A673 (cell line): ENCODE results near the gene PLEKHA3. TPM values are rescaled to one million over a fixed set of nuclear protein-coding genes. Genes with fewer than 3 reads are reported as not detected.

Experiments
- BruUV-seq: library from RNA; stranded (reverse); fragments of 400-500 nt; replicated peaks from 2 replicates; lab custom pipeline; 2021; lab: Mats Ljungman, UMichigan
- CTCF ChIA-PET: fragments of 300-600 bp; sonication (Branson Sonifier 250); formaldehyde crosslinking; loops from one replicate; lab custom pipeline; 2022; ENCODE audit warnings: antibody characterized with exemption; lab: Charles Lee
- POLR2A ChIA-PET: fragments of 300-600 bp; sonication (Branson Sonifier 250); formaldehyde crosslinking; loops from one replicate; lab custom pipeline; 2022; ENCODE audit warnings: antibody characterized with exemption; ENCODE audit not compliant: low non-redundant PET; lab: Charles Lee
- DNase-seq: peaks from one replicate; pipeline ENCODE4 v3.0.0-alpha.2; 2015; ENCODE audit warnings: low spot score
- H3K27ac ChIP-seq: fragments of 200-600 bp; sonication (generic); 2 replicates; pipeline ENCODE4 v1.5.1; 2016; ENCODE audit warnings: mixed run types, low read depth, mild to moderate bottlenecking, mixed read lengths, antibody characterized with exemption, low read length; ENCODE audit not compliant: poor library complexity, severe bottlenecking
- H3K27me3 ChIP-seq: fragments of 200-600 bp; sonication (generic); replicated peaks from 2 replicates; pipeline ENCODE4 v1.6.1; 2017; ENCODE audit warnings: mixed run types, low read depth, mild to moderate bottlenecking, mixed read lengths, antibody characterized with exemption, low read length; ENCODE audit not compliant: insufficient read depth, poor library complexity
- H3K36me3 ChIP-seq: fragments of 200-600 bp; sonication (generic); 2 replicates; pipeline ENCODE4 v1.6.1; 2016; ENCODE audit warnings: mixed run types, mild to moderate bottlenecking, mixed read lengths, antibody characterized with exemption, low read length; ENCODE audit not compliant: insufficient read depth, poor library complexity, severe bottlenecking
- H3K4me1 ChIP-seq: fragments of 200-600 bp; sonication (generic); 2 replicates; pipeline ENCODE4 v1.6.1; 2017; ENCODE audit warnings: mixed run types, mild to moderate bottlenecking, mixed read lengths, antibody characterized with exemption, low read length; ENCODE audit not compliant: insufficient read depth, poor library complexity, severe bottlenecking
- H3K4me3 ChIP-seq: fragments of 200-600 bp; sonication (generic); 2 replicates; pipeline ENCODE4 v1.5.1; 2016; ENCODE audit warnings: low read depth, mixed run types, mild to moderate bottlenecking, mixed read lengths, low read length; ENCODE audit not compliant: poor library complexity, severe bottlenecking
- H3K9me3 ChIP-seq: fragments of 200-600 bp; sonication (generic); 2 replicates; pipeline ENCODE4 v1.6.1; 2016; ENCODE audit warnings: mixed run types, low read depth, mild to moderate bottlenecking, mixed read lengths, antibody characterized with exemption, low read length; ENCODE audit not compliant: poor library complexity, severe bottlenecking
- EZH2 ChIP-seq: fragments of 200-600 bp; sonication (generic); IDR thresholded peaks from 2 replicates; pipeline ENCODE4 v1.6.1; 2017; ENCODE audit warnings: borderline replicate concordance, low read depth, mild to moderate bottlenecking, mixed read lengths, antibody characterized with exemption, low read length; ENCODE audit not compliant: poor library complexity, severe bottlenecking
- intact Hi-C: fragments of 100-400 bp; cut with micrococcal nuclease; formaldehyde crosslinking; loops from one replicate; pipeline ENCODE4 v1.10.0; 2022; ENCODE audit not compliant: unreplicated experiment
- total RNA-seq: library from RNA; stranded (reverse); gene quantifications from 2 replicates; pipeline ENCODE4 v1.2.3, GENCODE V29; 2021
- TF ChIP-seq, protein P1 (sequence below): fragments of 300-800, 200-600 bp; sonication (generic); conservative IDR thresholded peaks from 2 replicates; pipeline ENCODE4 v1.5.1; 2017; ENCODE audit warnings: low read depth, mild to moderate bottlenecking, antibody characterized with exemption, low read length, moderate library complexity, mixed read lengths

PLEKHA3 gene
- total RNA-seq, 1 experiment from 2014 or later = 27.0 TPM

DNA sequence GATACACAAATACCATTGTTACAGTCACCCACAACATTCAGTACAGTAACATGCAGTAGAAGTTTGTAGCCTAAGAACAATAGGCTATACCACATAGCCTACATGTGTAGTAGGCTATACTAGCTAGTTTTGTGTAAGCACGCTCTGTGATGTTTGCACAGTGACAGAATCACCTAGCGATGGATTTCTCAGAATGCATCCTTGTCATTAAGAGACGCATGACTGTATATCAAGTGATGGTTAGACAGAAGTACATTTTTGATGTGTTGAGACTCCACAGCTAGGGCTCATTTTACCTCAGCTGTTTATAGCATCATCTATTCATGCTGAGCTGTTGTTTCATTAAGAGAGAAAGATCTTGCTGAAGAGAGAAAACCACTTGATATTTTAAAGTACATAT is 19.4 kb downstream of the PLEKHA3 start:
- Histone ChIP-seq H3K4me1 (no peaks in the 10 kb centered on the region), H3K9me3 (no peaks in the 10 kb centered on the region), H3K27me3 (no peaks in the 10 kb centered on the region), H3K36me3 (peaks cover 54% of the 10 kb centered on the region), H3K4me3 (no peak overlapping the region), H3K27ac (no peak overlapping the region)
- POLR2A ChIA-PET = no interaction called here
- no peak for DNase-seq
- intact Hi-C loops = no loop called here
- TF ChIP-seq, protein P1, sequence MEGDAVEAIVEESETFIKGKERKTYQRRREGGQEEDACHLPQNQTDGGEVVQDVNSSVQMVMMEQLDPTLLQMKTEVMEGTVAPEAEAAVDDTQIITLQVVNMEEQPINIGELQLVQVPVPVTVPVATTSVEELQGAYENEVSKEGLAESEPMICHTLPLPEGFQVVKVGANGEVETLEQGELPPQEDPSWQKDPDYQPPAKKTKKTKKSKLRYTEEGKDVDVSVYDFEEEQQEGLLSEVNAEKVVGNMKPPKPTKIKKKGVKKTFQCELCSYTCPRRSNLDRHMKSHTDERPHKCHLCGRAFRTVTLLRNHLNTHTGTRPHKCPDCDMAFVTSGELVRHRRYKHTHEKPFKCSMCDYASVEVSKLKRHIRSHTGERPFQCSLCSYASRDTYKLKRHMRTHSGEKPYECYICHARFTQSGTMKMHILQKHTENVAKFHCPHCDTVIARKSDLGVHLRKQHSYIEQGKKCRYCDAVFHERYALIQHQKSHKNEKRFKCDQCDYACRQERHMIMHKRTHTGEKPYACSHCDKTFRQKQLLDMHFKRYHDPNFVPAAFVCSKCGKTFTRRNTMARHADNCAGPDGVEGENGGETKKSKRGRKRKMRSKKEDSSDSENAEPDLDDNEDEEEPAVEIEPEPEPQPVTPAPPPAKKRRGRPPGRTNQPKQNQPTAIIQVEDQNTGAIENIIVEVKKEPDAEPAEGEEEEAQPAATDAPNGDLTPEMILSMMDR = no peak
- TF ChIP-seq EZH2 = no peak
- CTCF ChIA-PET = no interaction called here
- no TSS peak for BruUV-seq

DNA sequence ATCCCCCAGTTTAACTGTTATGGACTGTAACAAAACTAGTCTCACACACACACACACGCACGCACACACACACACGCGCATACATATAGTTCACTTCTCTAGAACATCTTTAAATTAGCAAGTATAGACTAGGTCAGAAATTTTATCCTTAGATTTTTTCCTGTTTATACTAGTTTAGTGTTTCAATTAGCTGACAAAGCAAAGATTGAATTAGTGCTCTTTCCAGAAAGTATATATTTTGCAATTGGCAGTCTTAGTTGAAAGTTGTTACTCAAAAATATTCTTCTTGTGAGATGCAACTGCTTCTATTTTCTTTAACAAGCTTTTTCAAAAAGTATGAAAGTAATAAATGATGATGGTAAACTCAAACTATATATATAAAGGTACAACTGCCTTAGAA is 22.5 kb downstream of the PLEKHA3 start:
- DNase-seq = no peak
- Histone ChIP-seq H3K27ac (no peak overlapping the region), H3K36me3 (peaks cover 60% of the 10 kb centered on the region), H3K9me3 (no peaks in the 10 kb centered on the region), H3K27me3 (no peaks in the 10 kb centered on the region), H3K4me1 (peaks cover 15% of the 10 kb centered on the region), H3K4me3 (no peak overlapping the region)
- TF ChIP-seq, protein P1 = no peak
- TF ChIP-seq EZH2 = no peak
- ChIA-PET CTCF (no interaction called here), POLR2A (no interaction called here)
- intact Hi-C loops = no loop called here
- BruUV-seq = no TSS peak

DNA sequence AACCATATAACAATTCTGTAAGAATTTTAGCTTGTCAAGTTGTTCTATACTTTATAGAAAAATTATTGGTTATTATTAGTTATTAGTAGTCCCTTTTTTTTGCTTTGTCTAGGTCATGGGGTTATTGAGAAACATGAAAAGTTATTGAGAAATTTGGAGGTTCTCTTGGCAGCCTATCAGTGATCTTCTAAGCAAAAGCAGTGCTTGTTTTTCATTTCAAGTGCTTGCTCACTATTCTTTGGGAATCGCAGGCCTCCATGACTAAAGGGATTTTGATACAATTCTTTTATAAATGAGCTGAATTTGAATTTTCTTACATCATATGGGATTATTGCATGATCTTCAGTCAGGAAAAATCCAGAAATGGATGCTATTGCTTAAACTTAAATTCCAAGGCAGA is 25.8 kb downstream of the PLEKHA3 start:
- ChIA-PET POLR2A (no interaction called here), CTCF (no interaction called here)
- H3K36me3 ChIP-seq = peaks cover 41% of the 10 kb centered on the region
- H3K9me3 ChIP-seq = no peaks in the 10 kb centered on the region
- peaks cover 15% of the 10 kb centered on the region for H3K4me1 ChIP-seq
- intact Hi-C loops = no loop called here
- peak overlapping the region; percentile 71 for H3K27ac ChIP-seq
- TF ChIP-seq, protein P1 = no peak
- no peak for TF ChIP-seq EZH2
- BruUV-seq = no TSS peak
- DNase-seq = peak; percentile 14
- H3K27me3 ChIP-seq = no peaks in the 10 kb centered on the region
- H3K4me3 ChIP-seq = no peak overlapping the region
